ENCODE measurements around the gene EPS8L2. TPM values are rescaled to one million over a fixed set of nuclear protein-coding genes. Genes with fewer than 3 reads are reported as not detected.

Gene EPS8L2
- total and polyA plus RNA-seq, 2 of the 8 experiments (the other 6 are each of a cell fraction or from before 2014, with no cell fraction given): 38.5 to 57.0 TPM

DNA sequence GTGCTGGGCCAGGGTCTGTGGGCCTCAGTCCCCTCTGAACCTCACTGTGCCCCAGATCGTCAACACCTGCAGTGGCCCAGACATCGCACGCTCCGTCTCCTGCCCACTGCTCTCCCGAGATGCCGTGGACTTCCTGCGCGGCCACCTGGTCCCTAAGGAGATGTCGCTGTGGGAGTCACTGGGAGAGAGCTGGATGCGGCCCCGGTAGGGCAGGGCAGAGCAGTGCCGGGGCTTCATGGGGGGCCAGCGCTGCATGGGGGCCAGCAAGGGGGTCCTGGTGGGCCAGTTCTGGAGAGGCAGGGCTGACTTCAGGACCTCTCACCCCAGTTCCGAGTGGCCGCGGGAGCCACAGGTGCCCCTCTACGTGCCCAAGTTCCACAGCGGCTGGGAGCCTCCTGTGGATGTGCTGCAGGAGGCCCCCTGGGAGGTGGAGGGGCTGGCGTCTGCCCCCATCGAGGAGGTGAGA, 16.3 kb downstream of the EPS8L2 start:
- POLR2A ChIA-PET (ENCODE audit: partially characterized antibody): interaction anchor here (0.6 to 13.2 kb wide), 7 partner anchors 10 to 84 kb away, joined by 3 to 216 read pairs (median 4); partner anchors contain the start of genes EPS8L2 and TALDO1

More for the DNA sequence above, 16.3 kb downstream of the EPS8L2 start:
- CTCF ChIA-PET (ENCODE audit: partially characterized antibody): interaction anchor here (1.0 to 15.4 kb wide), 17 partner anchors 9 to 114 kb away, joined by 3 to 395 read pairs (median 6); partner anchors contain the start of genes TALDO1 and TMEM80
- H3K27ac ChIP-seq (ENCODE audit: low read depth, low read length): no peak overlapping the region
- H3K4ac ChIP-seq (replicated peaks; ENCODE audit: insufficient read length, low read depth, low read length): no peak overlapping the region
- H3K23me2 ChIP-seq (ENCODE audit: low read depth, low read length): peaks cover 9% of the 10 kb centered on the region; the same call in 1 of the 2 replicates
- no peak overlapping the region for H2AK5ac ChIP-seq (ENCODE audit: low read depth, low read length)
- no peaks in the 10 kb centered on the region for H3K36me3 ChIP-seq (ENCODE audit: control insufficient read depth in 2 of 4, insufficient read depth in 4 of 4, low read length in 3 of 4)
- H2BK12ac ChIP-seq (ENCODE audit: low read depth, low read length): no peak overlapping the region
- H3K9me3 ChIP-seq (ENCODE audit: insufficient read depth in 2 of 2, low read depth in 1 of 2, low read length in 1 of 2): no peaks in the 10 kb centered on the region
- H3K18ac ChIP-seq (ENCODE audit: extremely low read depth, low read length): no peak overlapping the region
- no peak overlapping the region for H4K91ac ChIP-seq (replicated peaks; ENCODE audit: insufficient read length, low read length)
- H4K20me1 ChIP-seq (replicated peaks in 1 of 2; ENCODE audit: control insufficient read depth in 1 of 2, insufficient read depth in 2 of 2, low read length in 2 of 2): no peaks in the 10 kb centered on the region
- no peak overlapping the region for H2BK20ac ChIP-seq (ENCODE audit: low read length)
- H2BK120ac ChIP-seq (replicated peaks; ENCODE audit: low read depth, low read length): no peak overlapping the region
- no peak overlapping the region for H4K8ac ChIP-seq (ENCODE audit: extremely low read depth, insufficient read depth, low read length)
- 92% methylated on average over 18 of the region's 20 CpGs; no CpG with 5 or more reads in 1 of the 2 experiments for whole genome bisulfite sequencing, 2 experiments (ENCODE audit: extremely low coverage in 1 of 2, insufficient coverage in 1 of 2, insufficient read length in 1 of 2, insufficient replicate concordance in 2 of 2, low coverage in 1 of 2, low lambda C conversion rate in 2 of 2, missing lambda C conversion rate in 1 of 2)
- H3K4me2 ChIP-seq (ENCODE audit: insufficient read depth in 1 of 2, low read depth in 2 of 2, low read length in 2 of 2): no peak overlapping the region
- H3K27me3 ChIP-seq (replicated peaks in 1 of 4; ENCODE audit: control insufficient read depth in 3 of 4, extremely low read depth in 1 of 4, insufficient read depth in 3 of 4, low read length in 3 of 4): peaks cover 0 to 10% (median 8%) of the 10 kb centered on the region in 4 experiments; a peak in 4 of 7 replicates
- TF ChIP-seq POLR2AphosphoS5 (IDR thresholded peaks at IDR 0.05; ENCODE audit: low read depth, low read length) (no peak), SAP30 (IDR thresholded peaks at IDR 0.05; ENCODE audit: insufficient read depth, insufficient replicate concordance, low read length) (no peak), POLR2A (IDR thresholded peaks at IDR 0.05; ENCODE audit: control extremely low read depth in 1 of 2, low read depth in 2 of 2, low read length in 2 of 2) (no peak), EP300 (IDR thresholded peaks at IDR 0.05; ENCODE audit: borderline replicate concordance in 1 of 2, low read depth in 2 of 2, low read length in 2 of 2) (no peak), CBX5 (IDR thresholded peaks at IDR 0.05; ENCODE audit: low read depth, low read length) (no peak), CEBPB (IDR thresholded peaks at IDR 0.05; ENCODE audit: low read depth, low read length) (no peak), EGR1 (IDR thresholded peaks at IDR 0.05; ENCODE audit: borderline replicate concordance, low read depth, low read length) (no peak), TAF7 (optimal IDR thresholded peaks at IDR 0.05; ENCODE audit: borderline replicate concordance, low read depth, low read length) (no peak), BCL11A (IDR thresholded peaks at IDR 0.05; ENCODE audit: low read depth in 2 of 2, low read length in 2 of 2) (no peak), YY1 (IDR thresholded peaks at IDR 0.05; ENCODE audit: low read depth, low read length) (no peak), CREB1 (IDR thresholded peaks at IDR 0.05) (no peak), SIX5 (IDR thresholded peaks at IDR 0.05; ENCODE audit: low read depth, low read length) (no peak), TAF1 (IDR thresholded peaks at IDR 0.05; ENCODE audit: low read depth, low read length) (no peak)
- H4K5ac ChIP-seq (ENCODE audit: insufficient read length, low read depth, low read length): no peak overlapping the region
- no peak overlapping the region for H3K56ac ChIP-seq (replicated peaks; ENCODE audit: insufficient read length, low read depth, low read length)
- no peak overlapping the region for H3K9ac ChIP-seq (replicated peaks in 1 of 4; ENCODE audit: extremely low read depth in 1 of 4, low read depth in 3 of 4, low read length in 3 of 4)
- no peak overlapping the region for H3K4me3 ChIP-seq (ENCODE audit: extremely low read depth in 1 of 4, insufficient read depth in 2 of 4, low read depth in 3 of 4, low read length in 4 of 4)
- no peak overlapping the region for H2BK15ac ChIP-seq (ENCODE audit: low read length)
- H3K79me2 ChIP-seq (ENCODE audit: control insufficient read depth in 1 of 2, insufficient read depth in 2 of 2, low read length in 2 of 2): no peaks in the 10 kb centered on the region
- no peak overlapping the region for H2BK5ac ChIP-seq (ENCODE audit: low read depth, low read length)
- no peak for FAIRE-seq
- no peak overlapping the region for H3K23ac ChIP-seq (ENCODE audit: insufficient read length)
- no peak overlapping the region for H2AFZ ChIP-seq (ENCODE audit: low read length)
- peaks cover 0 to 19% (median 12%) of the 10 kb centered on the region in 4 experiments; a peak in 5 of 7 replicates for H3K4me1 ChIP-seq (replicated peaks in 1 of 4; ENCODE audit: control insufficient read depth in 3 of 4, insufficient read depth in 4 of 4, low read length in 3 of 4)
- no peaks in the 10 kb centered on the region for H3K79me1 ChIP-seq (ENCODE audit: low read depth, low read length)
- DNase-seq (ENCODE audit: low read depth in 1 of 2, low spot score in 2 of 2): no peak
- no peak overlapping the region for H3K14ac ChIP-seq (ENCODE audit: insufficient read length)

Data from H1 (cell line).